Fibroblast of skin of abdomen (primary cell): ENCODE measurements around the gene SYT2.
"Not testable (repeated sequence)": the region's sequence is repeated elsewhere in the genome, so short reads cannot be mapped to it uniquely, and the experiment has no call there.

Source experiments
- DNase-seq: peaks from one replicate; pipeline ENCODE4 v3.0.0-alpha.2; 2013

SYT2 gene

GRCh38 chr1:202565890-202566602 is 144.2 kb downstream of the SYT2 start:
- DNase-seq: no peak

GRCh38 chr1:202564958-202565495 is 145.2 kb downstream of the SYT2 start:
- no peak for DNase-seq

DNA sequence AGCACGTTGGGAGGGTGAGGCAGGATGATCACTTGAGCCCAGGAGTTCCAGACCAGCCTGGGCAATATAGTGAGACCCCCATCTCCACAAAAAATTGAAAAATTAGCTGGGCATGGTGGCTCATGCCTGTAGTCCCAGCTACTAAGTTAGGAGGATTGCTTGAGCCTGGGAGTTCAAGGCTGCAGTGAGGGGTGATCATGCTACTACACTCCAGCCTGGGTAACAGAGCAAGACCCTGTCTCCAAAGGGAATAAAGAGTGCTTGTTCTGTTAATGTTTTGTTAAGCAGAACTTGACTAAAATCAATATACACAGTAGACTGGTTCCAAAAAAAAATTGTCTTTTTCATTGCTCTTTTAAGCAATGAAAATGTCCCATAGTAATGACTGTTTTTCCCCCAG is 146.4 kb downstream of the SYT2 start:
- no peak for DNase-seq

DNA sequence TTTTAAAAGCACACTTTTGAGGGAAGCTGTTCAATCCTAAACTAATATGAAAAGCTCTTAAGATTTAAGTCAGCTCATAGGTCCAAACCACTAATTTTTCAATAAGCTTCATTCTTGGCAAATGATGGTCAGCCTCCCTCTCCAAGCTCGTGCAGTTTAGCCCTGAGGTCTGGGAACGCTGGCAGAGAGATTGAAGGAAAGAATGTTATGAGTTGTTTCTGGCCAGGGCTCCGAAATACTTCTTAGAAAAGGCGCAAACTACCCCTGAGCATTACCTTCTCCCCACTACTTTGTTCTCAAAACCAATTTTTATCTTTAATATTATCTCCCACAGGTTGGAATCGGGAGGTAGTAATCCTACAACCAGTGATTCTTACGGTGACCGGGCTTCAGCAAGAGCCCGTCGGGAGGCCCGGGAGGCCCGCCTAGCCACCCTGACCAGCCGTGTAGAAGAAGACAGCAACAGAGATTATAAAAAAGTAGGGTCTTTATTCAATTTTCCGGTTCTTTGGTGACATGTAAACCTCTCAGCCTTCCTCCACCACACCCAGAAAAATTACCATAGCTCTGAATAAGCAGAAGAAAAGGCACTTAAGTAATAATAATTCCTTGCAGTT is 147.7 kb downstream of the SYT2 start:
- DNase-seq: no peak

DNA sequence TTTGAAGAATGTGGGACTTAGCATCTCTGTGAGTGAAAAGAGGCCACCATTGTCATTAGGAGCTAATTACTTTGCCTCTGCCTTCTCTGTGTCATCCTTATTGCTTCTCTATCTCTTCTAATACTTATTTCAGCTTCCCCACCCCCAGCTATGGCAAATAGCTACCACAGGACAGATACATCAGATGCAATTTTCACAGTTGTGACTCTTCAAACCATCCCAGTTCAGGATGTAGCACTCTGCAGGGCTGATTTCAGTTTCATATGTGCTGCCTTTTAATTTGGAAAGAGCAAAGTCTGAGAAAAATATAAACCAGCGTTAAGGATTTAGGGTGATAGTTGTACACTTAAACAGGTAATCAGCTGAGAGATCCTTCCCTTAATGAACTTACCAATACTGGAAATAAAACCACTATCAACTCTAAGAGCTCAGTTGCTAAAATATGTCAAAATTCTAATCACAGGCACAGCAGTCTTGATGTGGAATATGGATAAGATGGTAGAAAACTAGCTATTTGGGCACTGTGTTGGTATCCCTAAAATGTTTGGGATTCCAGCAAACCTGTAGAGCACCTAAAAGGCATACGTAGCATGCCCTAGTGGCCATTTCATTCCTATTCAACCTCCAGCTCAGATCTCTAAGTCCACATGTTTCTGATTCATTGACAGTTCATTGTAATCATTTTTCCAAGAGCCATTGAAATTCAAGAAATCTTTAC is 148.4 kb downstream of the SYT2 start:
- DNase-seq: no peak

GRCh38 chr1:202561240-202561639 is 149.0 kb downstream of the SYT2 start:
- no peak for DNase-seq

- DNase-seq: not testable (repeated sequence)
These were observed 152.6 kb downstream of the SYT2 start for GRCh38 chr1:202557662-202558061.

DNA sequence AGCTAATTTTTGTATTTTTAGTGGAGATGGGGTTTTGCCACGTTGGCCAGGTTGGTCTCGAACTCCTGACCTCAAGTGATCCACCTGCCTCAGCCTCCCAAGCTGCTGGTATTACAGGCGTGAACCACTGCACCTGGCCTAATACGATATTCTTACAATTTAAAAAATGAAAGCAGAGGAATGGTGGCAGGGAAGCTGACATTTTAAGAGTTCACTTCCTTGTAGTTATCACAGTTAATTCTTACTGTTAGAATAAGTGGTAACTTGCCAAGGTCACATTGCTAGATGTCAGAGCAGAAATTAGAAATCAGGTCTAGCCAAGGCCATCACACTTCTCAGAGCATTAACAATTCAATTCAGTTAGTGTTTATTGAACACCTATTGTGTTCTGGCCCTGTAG is 154.2 kb downstream of the SYT2 start:
- not testable (repeated sequence) for DNase-seq

GRCh38 chr1:202554619-202555018 is 155.6 kb downstream of the SYT2 start:
- DNase-seq: not testable (repeated sequence)

DNA sequence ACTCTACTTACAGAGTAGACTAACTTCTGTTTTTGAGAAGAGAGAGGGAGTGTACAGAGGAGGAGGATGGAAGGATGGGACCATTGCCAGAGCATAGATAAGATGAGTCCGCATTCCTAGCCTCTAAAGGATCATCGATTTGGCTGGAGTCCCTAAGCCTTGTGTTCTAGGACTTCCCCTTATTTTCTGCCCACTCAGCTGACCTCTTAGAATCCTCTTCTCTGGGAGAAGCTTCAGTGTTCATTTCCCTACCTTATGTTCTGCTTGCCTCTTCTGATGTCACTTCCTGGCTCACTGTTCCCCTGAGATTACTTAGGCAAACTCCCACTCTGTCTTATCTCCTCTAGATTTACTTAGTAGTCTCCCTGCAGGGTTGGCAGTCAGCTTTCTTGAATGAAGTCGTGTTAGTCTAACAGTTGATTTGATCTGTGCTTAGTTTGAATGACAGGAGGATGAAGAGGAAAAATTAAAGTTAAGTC is 156.7 kb downstream of the SYT2 start:
- no peak for DNase-seq

- DNase-seq: not testable (repeated sequence)
These were observed 157.2 kb downstream of the SYT2 start for GRCh38 chr1:202553078-202553477.

- not testable (repeated sequence) for DNase-seq
These were observed 157.6 kb downstream of the SYT2 start for GRCh38 chr1:202552615-202553014.

- peak; percentile 46 for DNase-seq
These were observed 158.6 kb downstream of the SYT2 start for GRCh38 chr1:202551683-202552082.

DNA sequence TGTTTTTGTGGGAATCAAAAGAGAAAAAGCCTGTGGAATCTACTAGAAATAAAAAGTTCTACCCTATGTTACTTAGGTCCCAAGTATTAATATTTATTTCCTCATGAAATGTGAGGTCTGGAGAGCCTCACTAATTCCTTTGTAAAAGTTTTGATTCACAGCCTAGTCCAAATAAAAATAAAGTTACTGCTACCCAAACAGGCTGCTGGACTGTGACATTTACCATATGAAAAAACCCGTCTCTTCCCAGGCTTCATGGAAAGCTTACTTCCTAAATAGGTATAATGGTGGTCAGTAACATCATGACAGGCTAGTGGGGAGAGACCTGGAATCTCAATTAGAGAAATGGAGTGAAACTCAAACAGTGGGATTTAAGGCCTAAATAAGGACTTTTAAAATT is 160.2 kb downstream of the SYT2 start:
- not testable (repeated sequence) for DNase-seq

DNA sequence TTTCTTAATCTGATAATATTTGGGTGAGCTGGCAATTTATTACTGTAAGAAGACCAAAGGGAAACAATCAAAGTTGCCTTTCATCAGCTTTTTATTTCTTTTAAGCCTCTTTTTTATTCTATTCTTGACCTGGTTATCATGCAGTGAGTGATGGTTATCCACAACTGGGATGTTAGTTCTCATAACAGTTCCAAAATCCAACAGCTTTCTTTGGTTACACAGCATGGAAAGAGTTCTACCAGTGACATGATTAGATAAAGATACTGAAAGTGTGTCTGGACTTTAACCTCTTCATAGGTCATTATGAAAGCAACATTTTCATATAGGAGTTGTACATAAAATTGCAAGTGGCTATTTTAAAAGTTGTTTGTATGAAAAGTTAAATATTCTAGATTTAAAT is 163.0 kb downstream of the SYT2 start:
- DNase-seq: no peak

- DNase-seq: not testable (repeated sequence)
These were observed 163.5 kb downstream of the SYT2 start for GRCh38 chr1:202546796-202547195.

- not testable (repeated sequence) for DNase-seq
These were observed 163.9 kb downstream of the SYT2 start for GRCh38 chr1:202546377-202546776.

DNA sequence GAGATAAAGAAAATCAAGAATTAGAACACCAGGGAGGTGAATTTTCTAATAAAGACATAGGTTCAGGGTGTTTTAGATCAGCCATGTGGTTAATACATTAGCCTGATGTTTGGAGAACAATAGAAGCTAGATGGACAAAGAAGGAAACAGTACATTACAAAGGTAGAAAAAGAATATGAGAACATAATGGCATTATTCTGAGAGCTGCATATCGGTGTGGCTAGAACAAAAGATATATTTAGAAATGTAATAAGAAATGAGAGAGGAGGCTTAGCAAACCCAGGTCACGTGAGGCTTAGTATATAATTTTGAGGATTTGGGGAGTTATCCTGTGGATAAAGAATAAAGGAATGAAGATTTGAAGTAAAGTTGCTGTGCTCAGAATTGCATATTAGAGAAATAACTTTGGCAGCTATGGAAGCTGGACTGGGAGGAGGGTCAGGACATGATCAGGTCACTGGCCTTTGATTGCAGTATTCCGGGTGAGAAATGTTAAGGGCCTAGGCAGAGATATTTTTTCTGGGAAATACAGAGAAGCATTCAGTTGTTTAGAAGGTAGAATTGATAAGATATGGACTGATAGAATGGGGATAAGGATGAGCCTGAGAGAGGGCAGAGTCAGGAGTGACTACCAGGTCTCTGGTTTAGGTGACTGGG is 164.5 kb downstream of the SYT2 start:
- not testable (repeated sequence) for DNase-seq

GRCh38 chr1:202544766-202545449 is 165.3 kb downstream of the SYT2 start:
- DNase-seq: not testable (repeated sequence)

DNA sequence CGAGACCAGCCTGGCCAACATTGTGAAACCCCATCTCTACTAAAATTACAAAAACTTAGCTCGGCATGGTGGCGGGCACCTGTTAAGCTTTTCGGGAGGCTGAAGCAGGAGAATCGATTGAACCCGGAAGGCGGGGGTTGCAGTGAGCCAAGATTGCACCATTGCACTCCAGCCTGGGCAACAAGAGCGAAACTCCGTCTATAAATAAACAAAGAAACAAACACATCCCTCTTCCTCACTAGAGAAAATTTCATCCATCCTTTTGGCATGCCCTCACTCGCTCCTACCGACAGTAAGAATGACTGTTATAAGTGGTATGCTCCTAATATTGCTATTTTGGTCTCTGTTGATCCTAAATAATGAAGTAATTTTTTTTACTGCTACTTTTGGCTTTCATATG is 166.7 kb downstream of the SYT2 start:
- peak; percentile 22 for DNase-seq

GRCh38 chr1:202542415-202542814 is 167.8 kb downstream of the SYT2 start:
- DNase-seq: not testable (repeated sequence)

DNA sequence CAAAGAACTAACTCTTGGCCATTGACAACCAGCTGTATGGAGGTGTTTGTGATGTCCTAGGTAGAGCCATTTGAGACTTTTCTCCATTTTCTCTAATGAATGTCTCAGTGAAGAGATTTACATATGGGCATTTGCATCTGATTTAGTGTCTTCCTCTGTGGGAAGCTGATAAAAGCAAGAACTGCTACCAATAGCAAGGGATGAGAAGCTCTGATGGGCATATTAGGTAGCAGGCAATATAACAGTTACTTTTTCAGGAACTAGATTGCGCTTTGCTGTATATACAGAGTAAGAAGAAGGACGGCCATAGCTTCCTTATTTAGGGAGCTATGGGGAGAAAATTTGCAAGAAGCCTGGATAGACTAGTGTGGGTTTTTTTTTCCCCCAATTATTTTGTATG is 169.4 kb downstream of the SYT2 start:
- DNase-seq: not testable (repeated sequence)
